RWPE1 (cell line): ENCODE measurements around the gene SH3GLB2.

ENCODE experiments used
- CTCF ChIA-PET: fragments of 350-600 bp; sonication (Branson Sonifier 250); formaldehyde crosslinking; extraction: SDS; loops from one replicate; lab custom pipeline; 2021; lab: Yijun Ruan, JAX
- POLR2A ChIA-PET: fragments of 400-600 bp; formaldehyde crosslinking; extraction: SDS; loops from one replicate; lab custom pipeline; 2020; ENCODE audit warnings: antibody characterized with exemption; ENCODE audit not compliant: low non-redundant PET; lab: Yijun Ruan, JAX
- DNase-seq: peaks from one replicate; pipeline ENCODE4 v3.0.0; 2012; ENCODE audit warnings: low spot score
- H3K27ac ChIP-seq: fragments of 450-650 bp; 2 replicates; pipeline ENCODE4 v1.5.1; 2017
- TF ChIP-seq, protein P1 (sequence below): fragments of 450-650 bp; conservative IDR thresholded peaks from 2 replicates; pipeline ENCODE4 v1.5.1; 2017; ENCODE audit warnings: low read depth, mild to moderate bottlenecking

Gene SH3GLB2

DNA sequence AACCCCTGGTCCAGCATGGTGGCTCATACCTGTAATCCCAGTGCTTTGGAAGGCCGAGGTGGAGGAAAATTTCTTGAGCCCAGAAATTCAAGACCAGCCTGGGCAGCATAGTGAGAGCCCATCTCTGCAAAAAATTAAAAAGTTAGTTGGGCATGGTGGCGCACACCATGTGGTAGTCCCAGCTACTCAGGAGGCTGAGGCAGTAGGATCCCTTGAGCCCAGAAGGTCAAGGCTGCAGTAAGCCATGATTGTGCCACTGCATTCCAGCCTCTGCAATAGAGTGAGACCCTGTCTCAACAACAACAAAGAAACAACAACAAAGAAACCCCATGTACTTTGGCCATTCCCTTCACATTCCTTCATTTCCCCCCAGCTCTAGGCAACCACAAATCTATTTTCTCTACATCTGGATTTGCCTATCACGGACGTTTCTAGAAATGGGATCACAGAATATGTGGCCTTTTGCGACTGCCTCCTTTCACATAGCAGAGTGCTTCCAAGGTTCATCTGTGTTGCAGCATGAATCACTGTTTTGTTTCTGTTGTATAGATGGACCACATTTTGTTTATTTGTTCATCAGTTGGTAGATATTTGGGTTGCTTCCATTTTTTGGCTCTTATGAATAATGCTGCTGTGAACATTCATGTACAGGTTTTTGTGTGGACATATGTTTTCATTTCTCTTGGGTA is 26.2 kb upstream of the SH3GLB2 start:
- POLR2A ChIA-PET: no interaction called here
- TF ChIP-seq, protein P1, sequence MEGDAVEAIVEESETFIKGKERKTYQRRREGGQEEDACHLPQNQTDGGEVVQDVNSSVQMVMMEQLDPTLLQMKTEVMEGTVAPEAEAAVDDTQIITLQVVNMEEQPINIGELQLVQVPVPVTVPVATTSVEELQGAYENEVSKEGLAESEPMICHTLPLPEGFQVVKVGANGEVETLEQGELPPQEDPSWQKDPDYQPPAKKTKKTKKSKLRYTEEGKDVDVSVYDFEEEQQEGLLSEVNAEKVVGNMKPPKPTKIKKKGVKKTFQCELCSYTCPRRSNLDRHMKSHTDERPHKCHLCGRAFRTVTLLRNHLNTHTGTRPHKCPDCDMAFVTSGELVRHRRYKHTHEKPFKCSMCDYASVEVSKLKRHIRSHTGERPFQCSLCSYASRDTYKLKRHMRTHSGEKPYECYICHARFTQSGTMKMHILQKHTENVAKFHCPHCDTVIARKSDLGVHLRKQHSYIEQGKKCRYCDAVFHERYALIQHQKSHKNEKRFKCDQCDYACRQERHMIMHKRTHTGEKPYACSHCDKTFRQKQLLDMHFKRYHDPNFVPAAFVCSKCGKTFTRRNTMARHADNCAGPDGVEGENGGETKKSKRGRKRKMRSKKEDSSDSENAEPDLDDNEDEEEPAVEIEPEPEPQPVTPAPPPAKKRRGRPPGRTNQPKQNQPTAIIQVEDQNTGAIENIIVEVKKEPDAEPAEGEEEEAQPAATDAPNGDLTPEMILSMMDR: no peak
- DNase-seq: no peak
- H3K27ac ChIP-seq: no peak overlapping the region
- CTCF ChIA-PET: no interaction called here

DNA sequence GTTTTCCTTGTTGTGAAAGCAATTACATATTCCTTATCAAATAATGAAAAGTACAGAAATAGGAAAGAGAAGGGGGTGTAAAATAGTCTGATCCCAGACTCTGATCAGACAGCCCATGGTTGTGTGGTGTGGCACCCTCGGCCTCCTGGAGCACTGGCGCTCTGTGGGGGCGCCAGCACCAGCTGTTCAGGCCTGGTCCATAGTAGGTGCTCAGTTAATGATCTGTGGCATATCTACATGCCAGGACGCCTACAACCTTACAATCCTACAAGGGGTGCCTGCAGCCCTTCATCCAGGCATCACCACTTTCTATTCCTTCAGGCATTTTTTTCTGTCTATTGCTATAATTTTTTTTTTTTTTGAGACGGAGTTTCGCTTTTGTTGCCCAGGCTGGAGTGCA is 24.9 kb upstream of the SH3GLB2 start:
- TF ChIP-seq, protein P1: no peak
- DNase-seq: no peak
- CTCF ChIA-PET: interaction anchor here (0.7 kb wide), 1 partner anchor 36 kb away, joined by 3 read pairs; no protein-coding TSS in a partner anchor
- H3K27ac ChIP-seq: peak overlapping the region; percentile 34
- POLR2A ChIA-PET: no interaction called here

DNA sequence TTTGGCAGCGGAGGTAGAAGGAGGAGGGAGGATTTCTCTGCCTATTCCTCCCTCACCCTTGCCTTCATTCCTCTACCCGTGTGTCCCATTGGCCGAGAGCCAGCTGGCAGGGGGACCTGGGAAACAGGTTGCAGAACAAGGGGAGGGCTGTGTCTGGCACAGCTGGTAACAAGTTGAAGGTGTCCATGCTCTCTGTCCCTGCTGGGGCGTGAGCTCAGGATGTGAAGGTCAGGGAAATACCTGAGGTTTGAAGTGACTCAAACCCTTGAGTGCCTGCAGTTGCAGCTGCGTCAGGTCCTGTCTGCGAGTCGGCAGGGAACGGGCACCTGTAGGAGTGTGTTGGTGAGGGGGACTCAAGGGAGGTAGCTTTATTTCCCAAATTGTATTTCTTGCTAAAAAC is 24.5 kb upstream of the SH3GLB2 start:
- CTCF ChIA-PET: interaction anchor here (0.7 kb wide), 1 partner anchor 36 kb away, joined by 3 read pairs; no protein-coding TSS in a partner anchor
- TF ChIP-seq, protein P1: no peak
- H3K27ac ChIP-seq: peak overlapping the region; percentile 34
- peak; percentile 73 for DNase-seq
- POLR2A ChIA-PET: no interaction called here

DNA sequence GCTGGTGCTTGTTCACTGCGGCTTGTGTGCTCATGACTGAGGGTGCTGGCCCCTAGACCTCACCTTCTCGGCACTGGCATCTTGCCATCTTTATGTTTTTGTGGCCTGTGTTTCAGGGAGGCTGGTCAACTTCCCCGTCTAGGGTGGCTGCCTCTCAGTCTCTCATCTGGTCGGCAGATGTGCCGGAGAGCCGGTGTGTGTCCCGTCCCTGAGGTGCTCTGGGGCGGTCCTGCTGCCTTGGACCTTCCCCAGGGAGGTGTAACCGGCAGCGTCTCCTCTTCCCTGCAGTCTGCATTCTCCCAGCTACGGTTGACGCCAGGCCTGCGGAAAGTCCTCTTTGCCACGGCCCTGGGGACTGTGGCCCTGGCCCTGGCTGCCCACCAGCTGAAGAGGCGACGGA is 13.9 kb upstream of the SH3GLB2 start:
- no peak for DNase-seq
- CTCF ChIA-PET: no interaction called here
- peak overlapping the region; percentile 1; the same call in 1 of the 2 replicates for H3K27ac ChIP-seq
- TF ChIP-seq, protein P1: no peak
- POLR2A ChIA-PET: no interaction called here

DNA sequence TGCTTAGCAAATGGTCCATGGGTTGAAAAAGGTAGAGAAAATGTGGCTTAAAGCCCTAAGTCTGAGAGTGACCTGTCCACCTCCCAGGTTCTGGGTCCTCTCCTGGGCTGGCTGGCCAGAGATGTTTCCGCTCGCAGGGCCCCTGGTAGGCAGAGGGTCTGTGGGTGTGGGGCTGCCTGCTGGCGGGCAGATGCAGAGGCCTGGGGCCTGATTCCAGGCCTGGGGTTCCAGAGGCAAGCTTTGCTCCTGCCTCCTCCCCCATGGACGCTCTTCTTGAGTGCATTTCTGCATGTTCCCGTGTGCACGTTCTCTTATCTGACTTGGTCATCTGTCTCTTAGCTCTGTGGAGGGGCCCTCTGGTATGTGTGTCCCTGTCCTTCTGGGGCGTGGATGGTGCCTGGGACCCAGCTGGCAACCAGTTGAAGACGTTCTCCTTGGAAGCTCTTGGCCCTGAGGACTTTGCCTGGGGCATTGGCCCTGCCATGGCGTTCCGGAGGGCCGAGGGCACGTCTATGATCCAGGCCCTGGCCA is 12.0 kb upstream of the SH3GLB2 start:
- CTCF ChIA-PET: no interaction called here
- peak overlapping the region; percentile 78 for H3K27ac ChIP-seq
- POLR2A ChIA-PET: no interaction called here
- no peak for DNase-seq
- TF ChIP-seq, protein P1: no peak

DNA sequence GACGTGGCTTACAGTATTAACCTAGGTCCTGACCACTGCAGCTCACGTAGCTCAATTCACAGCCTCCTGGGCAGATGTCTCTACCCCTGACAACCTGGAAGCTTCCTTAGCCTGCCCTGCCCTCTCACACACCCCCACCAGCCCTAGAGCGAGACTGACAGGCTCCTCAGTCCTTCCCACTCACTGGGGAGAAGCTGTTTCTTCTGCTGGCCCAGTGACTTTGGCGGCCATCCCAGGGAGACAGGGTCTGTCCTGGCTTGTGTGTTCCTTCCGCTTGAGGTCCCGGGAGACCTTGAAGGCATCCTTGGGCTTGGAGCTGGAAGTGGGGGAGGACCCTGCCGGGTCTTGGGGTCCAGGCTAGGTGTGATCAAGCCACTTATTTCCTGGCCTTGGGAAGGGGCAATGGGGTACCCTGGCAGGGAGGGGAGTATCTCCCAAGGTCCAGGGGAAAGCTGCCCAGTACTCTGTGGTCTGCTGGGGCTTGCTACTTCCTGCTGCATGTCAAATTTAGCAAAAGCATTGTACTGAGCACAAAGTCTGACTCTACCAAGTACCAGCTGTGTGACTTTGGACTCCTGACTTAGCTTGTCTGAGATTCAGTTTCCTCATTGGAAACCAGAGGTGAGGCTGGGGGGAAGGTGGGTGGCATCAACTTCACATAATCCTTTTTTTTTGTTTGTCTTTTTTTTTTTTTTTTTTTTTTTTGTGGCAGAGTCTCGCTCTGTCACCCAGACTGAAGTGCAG is 10.2 kb upstream of the SH3GLB2 start:
- H3K27ac ChIP-seq: peak overlapping the region; percentile 78
- TF ChIP-seq, protein P1: no peak
- DNase-seq: no peak
- CTCF ChIA-PET: interaction anchor here (0.5 to 2.5 kb wide), 5 partner anchors 9 to 165 kb away, joined by 3 to 9 read pairs (median 3); partner anchors contain the start of gene SH3GLB2
- POLR2A ChIA-PET: interaction anchor here (1.1 kb wide), 1 partner anchor 9 kb away, joined by 4 read pairs; no protein-coding TSS in a partner anchor
